ENCODE data around the gene CIP2A.

CIP2A gene

GRCh38 chr3:108562565-108562964 is 26.7 kb downstream of the CIP2A start:
- no peak for DNase-seq

- DNase-seq: no peak
Observed at GRCh38 chr3:108555966-108556581, 33.2 kb downstream of the CIP2A start.

- no peak for DNase-seq
Observed at GRCh38 chr3:108554913-108555571, 34.2 kb downstream of the CIP2A start.

- DNase-seq: no peak
Observed at GRCh38 chr3:108554229-108554628, 35.0 kb downstream of the CIP2A start.

GRCh38 chr3:108552267-108553159 is 36.7 kb downstream of the CIP2A start:
- DNase-seq: peak in 2 of 5 experiments; percentile 19 to 53

GRCh38 chr3:108548886-108549285 is 40.4 kb downstream of the CIP2A start:
- no peak for DNase-seq

GRCh38 chr3:108548304-108548703 is 40.9 kb downstream of the CIP2A start:
- no peak for DNase-seq

GRCh38 chr3:108546692-108547091 is 42.5 kb downstream of the CIP2A start:
- peak in 1 of 5 experiments; percentile 21 for DNase-seq

- DNase-seq: no peak
Observed at GRCh38 chr3:108546247-108546646, 43.0 kb downstream of the CIP2A start.

GRCh38 chr3:108538083-108538482 is 51.2 kb downstream of the CIP2A start:
- DNase-seq: no peak

- no peak for DNase-seq
Observed at GRCh38 chr3:108528459-108529252, 60.6 kb downstream of the CIP2A start.

- DNase-seq: no peak
Observed at GRCh38 chr3:108527817-108528216, 61.4 kb downstream of the CIP2A start.

GRCh38 chr3:108527109-108527508 is 62.1 kb downstream of the CIP2A start:
- DNase-seq: no peak

GRCh38 chr3:108525971-108526370 is 63.3 kb downstream of the CIP2A start:
- no peak for DNase-seq

GRCh38 chr3:108525256-108525655 is 64.0 kb downstream of the CIP2A start:
- no peak for DNase-seq

GRCh38 chr3:108524537-108524936 is 64.7 kb downstream of the CIP2A start:
- no peak for DNase-seq

GRCh38 chr3:108518895-108519294 is 70.3 kb downstream of the CIP2A start:
- no peak for DNase-seq

- no peak for DNase-seq
Observed at GRCh38 chr3:108516881-108517280, 72.4 kb downstream of the CIP2A start.

- DNase-seq: no peak
Observed at GRCh38 chr3:108513961-108514360, 75.3 kb downstream of the CIP2A start.

GRCh38 chr3:108512671-108513070 is 76.6 kb downstream of the CIP2A start:
- no peak for DNase-seq

- no peak for DNase-seq
Observed at GRCh38 chr3:108511490-108511889, 77.7 kb downstream of the CIP2A start.

- DNase-seq: no peak
Observed at GRCh38 chr3:108511055-108511454, 78.2 kb downstream of the CIP2A start.

GRCh38 chr3:108510496-108510895 is 78.7 kb downstream of the CIP2A start, which contains the start of gene MYH15:
TSS of gene MYH15 (minus strand) at chr3:108510596. CDS start at chr3:108510530, 66 bp downstream.
- no peak for DNase-seq

Measured in T-helper 2 cell (primary cell).